Activated T-cell treated with anti-CD3 and anti-CD28 coated beads, Interleukin-2, amount 50 U/mL, for 24 hours (primary cell): ENCODE results near the gene VEGFA.
"Not testable (repeated sequence)": the region's sequence is repeated elsewhere in the genome, so short reads cannot be mapped to it uniquely, and the experiment has no call there.

Source experiments
- DNase-seq: peaks from one replicate; pipeline ENCODE4 v3.0.0-alpha.2; 2020
- H3K27ac Mint-ChIP-seq: 2 replicates; pipeline ENCODE4 v1.8.0; 2020; ENCODE audit warnings: mild to moderate bottlenecking, mixed read lengths
- H3K27me3 Mint-ChIP-seq: 2 replicates; pipeline ENCODE4 v1.8.0; 2020; ENCODE audit warnings: mixed read lengths
- H3K36me3 Mint-ChIP-seq: 2 replicates; pipeline ENCODE4 v1.8.0; 2020; ENCODE audit warnings: low read depth, mixed read lengths
- H3K4me1 Mint-ChIP-seq: 2 replicates; pipeline ENCODE4 v1.8.0; 2020; ENCODE audit warnings: low read depth, mixed read lengths
- H3K4me3 Mint-ChIP-seq: 2 replicates; pipeline ENCODE4 v1.8.0; 2020; ENCODE audit warnings: mild to moderate bottlenecking, moderate library complexity, mixed read lengths
- H3K9me3 Mint-ChIP-seq: 2 replicates; pipeline ENCODE4 v1.8.0; 2020; ENCODE audit warnings: mixed read lengths

The VEGFA gene

GRCh38 chr6:43814865-43815264 lies 44.9 kb downstream of the VEGFA start:
- Mint-ChIP-seq H3K27ac (no peak overlapping the region), H3K9me3 (no peaks in the 10 kb centered on the region), H3K27me3 (no peaks in the 10 kb centered on the region), H3K36me3 (no peaks in the 10 kb centered on the region), H3K4me3 (no peak overlapping the region), H3K4me1 (peaks cover 3% of the 10 kb centered on the region)
- no peak for DNase-seq

- Mint-ChIP-seq H3K27ac (no peak overlapping the region), H3K9me3 (no peaks in the 10 kb centered on the region)
- no peak for DNase-seq
These were observed 47.2 kb downstream of the VEGFA start for GRCh38 chr6:43817192-43817591.

GRCh38 chr6:43818973-43819372 lies 49.0 kb downstream of the VEGFA start:
- DNase-seq, H3K9me3 Mint-ChIP-seq, H3K27me3 Mint-ChIP-seq, H3K36me3 Mint-ChIP-seq, H3K4me3 Mint-ChIP-seq, H3K27ac Mint-ChIP-seq, H3K4me1 Mint-ChIP-seq: not testable (repeated sequence)

More at GRCh38 chr6:43817192-43817591, 47.2 kb downstream of the VEGFA start:
- Mint-ChIP-seq H3K27me3 (peaks cover 3% of the 10 kb centered on the region), H3K4me1 (peaks cover 3% of the 10 kb centered on the region), H3K4me3 (no peak overlapping the region), H3K36me3 (no peaks in the 10 kb centered on the region)

GRCh38 chr6:43819958-43820357 lies 49.9 kb downstream of the VEGFA start:
- DNase-seq: no peak
- Mint-ChIP-seq H3K4me1 (no peaks in the 10 kb centered on the region), H3K9me3 (no peaks in the 10 kb centered on the region), H3K27ac (no peak overlapping the region), H3K36me3 (no peaks in the 10 kb centered on the region), H3K4me3 (no peak overlapping the region), H3K27me3 (peaks cover 3% of the 10 kb centered on the region)

- no peak overlapping the region for H3K4me3 Mint-ChIP-seq
- H3K27me3 Mint-ChIP-seq: peaks cover 3% of the 10 kb centered on the region
- no peak overlapping the region for H3K27ac Mint-ChIP-seq
- H3K4me1 Mint-ChIP-seq: no peaks in the 10 kb centered on the region
- H3K9me3 Mint-ChIP-seq: no peaks in the 10 kb centered on the region
- no peaks in the 10 kb centered on the region for H3K36me3 Mint-ChIP-seq
- no peak for DNase-seq
These were observed 50.5 kb downstream of the VEGFA start for GRCh38 chr6:43820486-43820885.

GRCh38 chr6:43821101-43821886 lies 51.3 kb downstream of the VEGFA start:
- H3K4me3 Mint-ChIP-seq: no peak overlapping the region
- peaks cover 3% of the 10 kb centered on the region for H3K27me3 Mint-ChIP-seq
- no peak overlapping the region for H3K27ac Mint-ChIP-seq
- no peaks in the 10 kb centered on the region for H3K4me1 Mint-ChIP-seq
- no peak for DNase-seq
- no peaks in the 10 kb centered on the region for H3K9me3 Mint-ChIP-seq
- H3K36me3 Mint-ChIP-seq: no peaks in the 10 kb centered on the region

GRCh38 chr6:43823390-43823789 lies 53.4 kb downstream of the VEGFA start:
- Mint-ChIP-seq H3K4me1 (no peaks in the 10 kb centered on the region), H3K27me3 (peaks cover 3% of the 10 kb centered on the region), H3K4me3 (no peak overlapping the region), H3K27ac (no peak overlapping the region), H3K36me3 (no peaks in the 10 kb centered on the region), H3K9me3 (no peaks in the 10 kb centered on the region)
- DNase-seq: no peak

GRCh38 chr6:43823879-43824702 lies 54.1 kb downstream of the VEGFA start:
- no peaks in the 10 kb centered on the region for H3K4me1 Mint-ChIP-seq
- H3K36me3 Mint-ChIP-seq: no peaks in the 10 kb centered on the region
- DNase-seq: no peak
- H3K27me3 Mint-ChIP-seq: peaks cover 3% of the 10 kb centered on the region
- H3K27ac Mint-ChIP-seq: no peak overlapping the region
- no peak overlapping the region for H3K4me3 Mint-ChIP-seq
- H3K9me3 Mint-ChIP-seq: no peaks in the 10 kb centered on the region

- Mint-ChIP-seq H3K27ac (no peak overlapping the region), H3K27me3 (peaks cover 3% of the 10 kb centered on the region), H3K36me3 (no peaks in the 10 kb centered on the region), H3K4me3 (no peak overlapping the region), H3K4me1 (no peaks in the 10 kb centered on the region), H3K9me3 (no peaks in the 10 kb centered on the region)
- DNase-seq: no peak
These were observed 54.7 kb downstream of the VEGFA start for GRCh38 chr6:43824703-43825064.

- Mint-ChIP-seq H3K27me3 (peaks cover 3% of the 10 kb centered on the region), H3K4me3 (no peak overlapping the region), H3K9me3 (no peaks in the 10 kb centered on the region), H3K27ac (no peak overlapping the region), H3K4me1 (no peaks in the 10 kb centered on the region), H3K36me3 (no peaks in the 10 kb centered on the region)
- DNase-seq: no peak
These were observed 55.4 kb downstream of the VEGFA start for GRCh38 chr6:43825187-43826115.

GRCh38 chr6:43826730-43827129 lies 56.7 kb downstream of the VEGFA start:
- H3K27ac Mint-ChIP-seq: no peak overlapping the region
- no peaks in the 10 kb centered on the region for H3K4me1 Mint-ChIP-seq
- DNase-seq: no peak
- H3K36me3 Mint-ChIP-seq: no peaks in the 10 kb centered on the region
- H3K4me3 Mint-ChIP-seq: no peak overlapping the region
- H3K27me3 Mint-ChIP-seq: peaks cover under 1% of the 10 kb centered on the region
- no peaks in the 10 kb centered on the region for H3K9me3 Mint-ChIP-seq

- Mint-ChIP-seq H3K27ac (no peak overlapping the region), H3K36me3 (no peaks in the 10 kb centered on the region), H3K4me3 (no peak overlapping the region), H3K4me1 (no peaks in the 10 kb centered on the region), H3K27me3 (no peaks in the 10 kb centered on the region), H3K9me3 (no peaks in the 10 kb centered on the region)
- DNase-seq: no peak
These were observed 57.9 kb downstream of the VEGFA start for GRCh38 chr6:43827898-43828297.

GRCh38 chr6:43828711-43829110 lies 58.7 kb downstream of the VEGFA start:
- Mint-ChIP-seq H3K36me3 (no peaks in the 10 kb centered on the region), H3K9me3 (no peaks in the 10 kb centered on the region), H3K27me3 (no peaks in the 10 kb centered on the region), H3K27ac (no peak overlapping the region), H3K4me1 (no peaks in the 10 kb centered on the region), H3K4me3 (no peak overlapping the region)
- no peak for DNase-seq

GRCh38 chr6:43829470-43829869 lies 59.5 kb downstream of the VEGFA start:
- DNase-seq: no peak
- Mint-ChIP-seq H3K36me3 (no peaks in the 10 kb centered on the region), H3K4me3 (no peak overlapping the region), H3K9me3 (no peaks in the 10 kb centered on the region), H3K27ac (no peak overlapping the region), H3K4me1 (no peaks in the 10 kb centered on the region), H3K27me3 (no peaks in the 10 kb centered on the region)
